Gastrocnemius medialis (tissue), 4 donors: Measurements from ENCODE around the gene SLC16A14.

Experiments
- POLR2A ChIP-seq, 2 donors: fragments of 450-650 bp; IDR thresholded peaks; one replicate each; pipeline ENCODE4 v1.6.1; 2017; ENCODE audit warnings: antibody characterized with exemption in 2 of 2, mild to moderate bottlenecking in 2 of 2, moderate library complexity in 2 of 2
- TF ChIP-seq, protein P1 (sequence below), 5 experiments: fragments of 450-650 bp in 3 of 5; fragments of 200-600 bp in 2 of 5; sonication (generic) in 2 of 5; IDR thresholded peaks in 4 of 5; conservative IDR thresholded peaks in 1 of 5; 1 replicate in 4 of 5; 2 replicates in 1 of 5; pipeline ENCODE4 v1.5.1; 2016 to 2019; ENCODE audit warnings: antibody characterized with exemption in 5 of 5, mild to moderate bottlenecking in 3 of 5, moderate library complexity in 3 of 5

DNA sequence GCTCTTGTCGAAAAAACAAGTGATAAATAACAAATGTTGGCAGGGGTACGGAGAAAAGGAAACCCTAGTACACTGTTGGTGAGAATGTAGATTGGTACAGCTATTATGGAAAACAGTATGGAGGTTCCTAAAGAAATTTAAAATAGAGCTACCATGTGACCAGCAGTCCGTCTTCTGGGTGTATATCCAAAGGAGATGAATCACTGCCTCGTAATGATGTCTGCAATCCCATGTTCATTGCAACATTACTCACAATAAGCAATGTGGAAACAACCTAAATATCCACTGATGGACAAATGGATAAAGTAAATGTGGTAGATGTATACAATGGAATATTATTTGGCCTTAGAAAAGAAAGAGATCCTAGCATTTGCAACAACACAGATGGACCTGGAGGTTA is 50.6 kb downstream of the SLC16A14 start:
- TF ChIP-seq, protein P1, sequence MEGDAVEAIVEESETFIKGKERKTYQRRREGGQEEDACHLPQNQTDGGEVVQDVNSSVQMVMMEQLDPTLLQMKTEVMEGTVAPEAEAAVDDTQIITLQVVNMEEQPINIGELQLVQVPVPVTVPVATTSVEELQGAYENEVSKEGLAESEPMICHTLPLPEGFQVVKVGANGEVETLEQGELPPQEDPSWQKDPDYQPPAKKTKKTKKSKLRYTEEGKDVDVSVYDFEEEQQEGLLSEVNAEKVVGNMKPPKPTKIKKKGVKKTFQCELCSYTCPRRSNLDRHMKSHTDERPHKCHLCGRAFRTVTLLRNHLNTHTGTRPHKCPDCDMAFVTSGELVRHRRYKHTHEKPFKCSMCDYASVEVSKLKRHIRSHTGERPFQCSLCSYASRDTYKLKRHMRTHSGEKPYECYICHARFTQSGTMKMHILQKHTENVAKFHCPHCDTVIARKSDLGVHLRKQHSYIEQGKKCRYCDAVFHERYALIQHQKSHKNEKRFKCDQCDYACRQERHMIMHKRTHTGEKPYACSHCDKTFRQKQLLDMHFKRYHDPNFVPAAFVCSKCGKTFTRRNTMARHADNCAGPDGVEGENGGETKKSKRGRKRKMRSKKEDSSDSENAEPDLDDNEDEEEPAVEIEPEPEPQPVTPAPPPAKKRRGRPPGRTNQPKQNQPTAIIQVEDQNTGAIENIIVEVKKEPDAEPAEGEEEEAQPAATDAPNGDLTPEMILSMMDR (IDR thresholded peaks at IDR 0.05 in 4 of 5, conservative IDR thresholded peaks at IDR 0.05 in 1 of 5) = no peak
- no peak for TF ChIP-seq POLR2A (IDR thresholded peaks at IDR 0.05)
